HG03280 (cell line): ENCODE data around the gene STK33.

ENCODE experiments used
- ATAC-seq: cut with Tn5 transposase; IDR thresholded peaks from one replicate; pipeline ENCODE4 v1.9.1; 2021; ENCODE audit warnings: mild to moderate bottlenecking, moderate library complexity; ENCODE audit not compliant: unreplicated experiment

STK33 gene

DNA sequence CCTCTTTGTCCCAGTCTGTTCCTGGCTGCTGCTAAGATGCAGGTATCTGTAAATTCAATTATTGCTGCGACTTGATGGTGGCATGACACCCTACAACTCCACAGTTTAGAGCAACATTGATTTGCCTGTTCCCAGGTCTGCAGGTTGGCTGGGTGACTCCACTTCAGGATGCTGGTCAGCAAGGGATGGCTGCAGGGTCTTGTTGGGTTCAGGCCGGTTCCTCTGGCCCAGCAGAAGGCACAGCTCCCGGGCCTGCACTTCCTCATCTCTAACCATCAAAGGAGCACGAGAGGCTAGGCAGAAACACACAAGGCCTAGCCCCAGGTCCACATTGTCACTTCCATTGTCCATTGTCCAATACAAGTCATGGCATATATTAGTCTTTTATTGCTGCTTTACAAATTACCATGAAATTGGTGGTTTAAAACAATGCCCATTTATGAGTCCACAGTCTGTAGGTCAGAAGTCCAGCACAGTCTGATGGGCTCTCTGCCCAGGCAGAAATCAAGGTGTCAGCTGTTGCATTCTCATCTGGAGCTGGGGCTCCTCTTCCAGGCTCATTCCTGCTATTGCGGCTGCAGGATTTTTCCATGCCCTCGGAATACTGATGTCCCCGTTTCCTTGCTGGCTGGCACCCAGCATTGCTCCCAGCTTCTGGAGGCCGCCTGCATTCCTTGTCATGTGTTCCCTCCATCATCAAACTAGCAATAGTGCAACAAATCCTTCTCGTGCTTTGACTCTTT lies 233.8 kb downstream of the STK33 start:
- no peak for ATAC-seq

DNA sequence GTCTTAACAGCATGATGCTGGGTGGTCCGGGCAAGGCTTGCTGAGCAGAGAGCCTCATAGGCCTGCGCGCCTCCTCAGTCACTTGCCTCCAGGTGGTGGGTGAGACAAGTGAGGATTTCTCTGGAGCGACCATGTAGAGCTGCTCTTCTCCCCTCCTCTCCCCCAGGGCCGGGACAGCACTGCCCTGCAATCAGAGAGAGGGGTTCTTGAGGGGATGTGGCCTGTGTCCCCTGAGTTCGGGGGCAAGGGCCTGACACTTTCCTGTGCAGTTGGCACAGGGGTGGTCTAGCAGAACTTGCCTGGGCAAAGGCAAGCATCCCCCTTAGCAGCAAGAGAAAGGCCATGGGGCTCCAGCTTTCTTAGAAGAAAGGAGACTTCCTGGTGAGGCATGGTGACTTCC lies 234.5 kb downstream of the STK33 start:
- no peak for ATAC-seq

DNA sequence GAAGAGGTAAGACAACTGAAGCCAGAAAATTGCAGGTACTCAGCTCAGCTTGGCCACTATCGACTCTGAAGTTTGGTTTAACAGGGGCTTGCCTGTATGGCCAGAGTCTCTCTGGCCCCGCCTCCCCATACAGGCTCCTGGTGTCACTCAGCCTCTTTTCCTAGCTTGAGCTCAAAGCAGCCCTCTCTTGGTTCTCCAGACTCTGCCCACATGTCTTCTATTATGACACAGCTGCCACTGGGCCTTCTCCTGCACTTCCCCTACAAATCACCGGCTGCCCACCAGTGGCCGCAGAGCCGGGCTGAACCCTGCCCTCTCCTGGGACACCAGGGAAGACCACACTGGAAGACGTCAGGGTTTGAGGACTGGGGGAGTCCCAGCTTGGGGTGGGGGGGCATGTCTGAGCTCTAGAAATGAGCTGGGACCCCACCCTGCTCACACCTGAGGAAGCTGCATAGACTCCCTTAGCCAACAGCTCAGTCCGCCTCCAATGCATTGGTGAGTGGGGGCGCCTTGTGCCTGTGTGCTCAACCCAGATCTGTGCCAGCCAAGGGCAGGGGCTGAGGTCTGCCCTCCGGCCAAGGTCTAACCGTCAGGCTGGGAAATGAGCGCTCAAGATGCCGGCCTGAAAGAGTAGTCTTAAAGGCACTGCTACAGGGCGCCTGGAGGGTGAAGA lies 236.0 kb downstream of the STK33 start:
- ATAC-seq, result no peak

DNA sequence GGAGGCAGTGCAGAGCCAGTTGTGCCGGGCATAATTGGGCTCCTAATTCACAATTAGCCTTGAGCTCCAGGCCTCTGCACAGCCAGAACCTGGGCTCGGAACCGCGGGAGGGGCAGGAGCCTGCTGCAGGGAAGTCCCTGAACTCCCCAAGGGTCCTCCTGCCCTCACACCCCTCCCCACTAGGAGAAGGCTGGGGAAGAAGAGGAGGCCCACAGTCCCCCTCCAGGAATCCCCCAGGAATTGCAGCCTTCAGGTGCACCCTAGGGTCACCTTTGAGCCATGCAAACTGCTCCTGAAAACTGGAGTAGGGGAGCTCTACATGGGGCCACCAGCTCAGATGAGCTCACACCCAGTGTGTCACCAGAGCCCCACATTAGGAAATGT lies 236.5 kb downstream of the STK33 start:
- ATAC-seq, result no peak

DNA sequence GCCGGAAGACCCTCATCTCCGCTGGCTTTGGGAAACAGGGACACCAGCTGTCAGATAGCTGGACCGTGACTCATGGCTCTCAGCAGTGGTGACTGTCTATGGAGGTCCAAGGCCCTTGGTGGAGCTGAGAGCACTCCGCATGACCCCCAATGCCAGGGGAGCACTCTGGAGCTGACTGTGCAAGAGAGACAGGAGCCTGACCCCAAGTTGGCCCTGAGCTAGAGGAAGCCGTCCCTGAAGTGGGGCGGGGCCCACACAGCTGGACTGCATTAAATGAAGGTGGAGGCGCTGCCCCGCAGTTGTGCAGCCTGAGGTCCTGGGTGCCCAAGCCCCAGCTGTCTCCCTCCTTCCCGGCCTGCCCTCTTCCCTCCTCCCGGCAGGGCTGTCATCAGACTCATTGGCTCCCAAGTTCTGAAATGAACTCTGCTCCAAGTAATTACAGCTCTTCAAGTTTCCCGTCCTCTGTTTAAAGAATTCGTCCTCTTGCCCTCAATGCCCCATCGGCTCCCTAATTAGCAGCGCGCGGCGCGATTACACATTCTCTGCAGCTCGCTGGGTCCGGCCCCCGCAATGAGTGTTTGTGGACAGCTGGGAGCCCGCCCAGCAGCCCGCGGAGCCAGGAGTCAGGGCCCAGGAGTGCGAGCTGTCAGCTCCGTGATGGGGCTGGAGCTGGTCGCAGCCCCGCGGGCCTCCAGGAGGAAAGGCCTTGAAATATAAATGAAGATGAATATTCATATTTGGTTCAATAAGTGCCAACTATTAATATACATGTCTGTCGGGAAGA lies 237.1 kb downstream of the STK33 start:
- ATAC-seq, result no peak

DNA sequence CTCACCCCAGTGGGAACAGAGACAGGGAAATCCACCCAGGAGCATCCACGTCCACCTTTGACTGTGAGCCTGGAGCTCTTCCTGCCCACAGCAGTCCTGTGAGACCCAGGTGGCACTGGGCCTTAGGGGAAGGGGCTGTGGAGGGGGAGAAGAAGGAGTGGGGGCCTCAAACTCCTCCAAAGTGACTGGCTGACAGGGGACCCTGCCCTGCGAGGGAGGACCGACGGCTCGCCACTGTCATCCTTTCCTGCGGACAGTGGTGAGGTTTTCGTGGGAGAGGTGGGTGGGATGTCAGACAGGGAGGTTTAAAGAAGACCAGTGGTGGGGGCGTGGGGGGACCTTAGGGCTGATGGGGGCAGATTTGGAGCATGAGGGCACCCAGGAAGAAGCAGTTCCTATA lies 237.8 kb downstream of the STK33 start:
- ATAC-seq, result no peak

DNA sequence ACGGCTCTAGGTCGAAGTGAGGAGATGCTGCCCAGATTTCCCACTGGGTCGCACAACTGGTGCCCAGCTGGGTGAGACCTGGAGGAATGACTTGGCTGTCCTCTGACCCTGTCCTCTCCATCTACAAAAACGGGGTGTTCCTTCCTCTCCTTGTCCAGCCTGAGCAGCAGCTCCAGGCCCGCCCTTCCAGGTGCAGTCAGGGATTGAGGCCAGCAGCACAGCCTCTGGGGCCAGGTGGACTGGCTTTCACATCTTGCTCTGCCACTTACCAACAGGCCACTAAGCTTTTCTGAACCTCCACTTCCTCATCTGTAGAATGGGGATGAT lies 238.6 kb downstream of the STK33 start:
- no peak for ATAC-seq

DNA sequence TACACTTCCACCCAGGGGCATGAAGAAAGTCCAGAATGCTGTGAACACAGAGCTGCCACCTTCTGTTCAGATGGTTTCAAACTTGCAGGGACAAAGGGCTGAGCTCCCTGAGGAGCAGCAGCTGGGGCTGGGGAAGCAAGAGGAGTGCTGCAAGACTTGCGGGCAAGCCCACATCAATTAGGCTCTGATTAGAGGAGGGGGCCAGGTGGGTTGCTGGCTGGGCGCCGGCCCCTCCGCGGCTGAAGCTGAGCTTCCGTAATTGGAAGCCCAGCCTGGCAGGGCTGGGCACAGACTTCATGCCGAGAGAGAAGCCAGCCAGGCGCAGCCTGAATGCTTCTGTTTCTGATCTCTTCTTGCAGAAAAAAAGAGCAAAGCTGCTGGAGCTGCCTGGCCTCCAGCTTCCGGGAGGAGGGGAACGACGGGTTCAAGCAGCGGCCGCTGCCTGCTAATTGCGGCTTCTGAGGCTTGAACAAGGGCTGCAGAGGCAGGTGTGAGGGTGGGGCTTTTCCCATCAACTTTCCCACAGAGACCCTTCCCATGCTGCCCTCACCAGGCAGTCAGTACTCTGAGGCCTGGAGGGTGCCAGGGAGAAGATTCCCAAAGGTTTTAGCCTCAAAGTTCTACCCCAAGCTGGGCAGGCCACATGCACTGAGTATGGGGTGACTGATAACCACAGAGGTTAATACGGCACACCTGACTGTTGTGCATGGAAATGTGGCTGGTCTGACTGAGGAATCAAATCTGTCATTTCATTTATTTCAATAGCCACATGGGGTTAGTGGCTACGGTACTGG lies 239.2 kb downstream of the STK33 start:
- no peak for ATAC-seq

DNA sequence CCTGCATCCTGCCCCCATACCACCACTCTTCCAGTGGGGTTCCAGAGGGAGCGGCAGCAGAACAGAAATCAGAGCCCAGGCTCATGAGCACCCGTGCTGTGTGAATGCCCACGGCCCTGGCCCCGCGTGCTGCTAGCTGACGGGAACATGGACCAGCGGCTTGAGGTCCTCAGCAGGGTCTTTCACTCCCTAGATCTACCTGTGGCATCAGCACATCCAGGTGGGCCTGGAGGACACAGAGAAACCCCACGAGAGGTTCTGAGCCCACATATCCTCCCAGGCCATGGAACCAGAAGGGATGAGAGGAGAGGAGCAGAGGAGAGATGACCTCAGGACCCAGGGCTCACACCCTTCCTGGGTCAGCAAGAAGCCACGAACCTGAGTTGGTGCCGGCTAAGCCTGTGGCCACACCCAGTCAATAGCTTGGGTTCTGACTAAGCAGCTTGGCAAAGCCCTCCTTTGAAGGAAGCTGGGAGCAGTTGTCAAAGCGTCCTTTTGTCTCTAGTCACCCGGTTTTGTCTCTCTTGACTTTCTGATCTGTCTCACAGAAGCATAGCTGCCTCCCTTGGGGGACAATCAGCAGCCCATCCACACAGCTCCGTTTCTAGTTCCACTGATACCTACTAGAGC lies 241.0 kb downstream of the STK33 start:
- no peak for ATAC-seq

DNA sequence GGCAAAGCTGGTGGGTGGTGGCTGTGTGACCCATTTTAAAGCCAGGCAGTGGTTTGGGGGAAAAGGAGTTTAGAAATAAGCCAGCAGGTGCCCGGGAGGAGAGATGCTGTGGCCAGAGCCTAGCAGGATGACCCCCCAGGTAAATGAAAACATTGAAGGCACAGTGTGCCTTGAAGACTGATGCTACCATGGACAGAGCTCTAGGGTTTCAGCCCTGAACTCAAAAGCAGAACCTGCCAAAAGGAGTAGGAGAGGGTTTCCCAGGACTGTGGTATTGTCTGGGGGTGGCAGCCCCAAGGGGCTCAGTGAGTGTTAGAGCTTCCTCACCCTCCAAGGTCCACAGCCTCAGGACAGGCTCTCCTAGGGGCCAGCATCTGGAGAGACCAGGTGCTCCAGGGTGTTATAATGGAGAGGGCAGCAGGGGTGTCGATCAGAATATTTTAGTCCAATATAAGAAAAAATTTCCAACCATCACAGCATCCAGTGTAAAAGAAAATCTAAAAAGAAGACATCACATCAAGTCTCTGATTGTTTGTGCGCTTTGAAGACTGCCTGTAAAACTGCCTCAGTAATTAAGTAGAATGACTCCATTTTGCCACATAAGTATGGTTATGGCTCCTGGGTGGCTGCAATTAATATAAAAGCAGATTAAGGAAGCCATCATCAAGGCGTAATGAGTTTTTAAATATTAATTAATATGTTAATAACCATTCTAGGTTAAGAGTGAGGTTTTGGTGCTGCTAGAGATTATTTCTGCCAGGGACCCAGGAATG lies 241.7 kb downstream of the STK33 start:
- no peak for ATAC-seq

DNA sequence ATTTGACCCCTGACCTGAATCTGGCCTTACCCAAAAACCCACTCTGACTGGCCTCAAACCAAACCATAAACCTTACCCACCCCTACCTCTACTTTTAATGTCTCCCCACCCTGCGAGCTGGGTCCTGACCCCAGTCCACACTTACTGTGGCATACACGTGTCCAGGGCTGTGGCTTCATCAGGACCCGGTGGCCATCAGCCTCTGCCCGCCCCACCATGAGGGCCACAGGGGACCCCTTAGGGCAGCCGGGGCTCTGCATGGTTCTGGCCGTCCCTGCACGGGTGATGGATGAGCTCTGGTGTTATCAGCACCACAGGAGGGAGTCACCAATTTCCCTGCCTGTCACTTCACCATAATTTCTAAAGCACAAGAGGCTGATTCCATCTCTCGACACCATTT lies 242.8 kb downstream of the STK33 start:
- no peak for ATAC-seq

DNA sequence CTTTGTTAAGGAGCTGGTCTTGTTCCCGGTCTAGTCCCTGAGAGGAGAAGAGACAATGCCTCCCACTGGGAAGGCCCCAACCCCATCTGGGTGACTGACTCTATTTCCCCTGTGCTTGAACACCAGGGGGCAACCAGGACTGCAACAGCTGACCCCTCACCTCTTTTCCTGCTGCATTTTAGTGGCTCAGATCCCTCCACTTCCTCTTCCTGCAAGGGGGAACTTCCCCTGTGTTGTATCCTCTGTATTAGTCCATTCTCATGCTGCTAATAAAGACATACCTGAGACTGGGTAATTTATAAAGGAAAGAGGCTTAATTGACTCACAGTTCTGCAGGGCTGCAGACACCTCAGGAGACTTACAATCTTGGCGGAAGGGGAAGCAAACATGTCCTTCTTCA lies 246.1 kb downstream of the STK33 start:
- no peak for ATAC-seq

DNA sequence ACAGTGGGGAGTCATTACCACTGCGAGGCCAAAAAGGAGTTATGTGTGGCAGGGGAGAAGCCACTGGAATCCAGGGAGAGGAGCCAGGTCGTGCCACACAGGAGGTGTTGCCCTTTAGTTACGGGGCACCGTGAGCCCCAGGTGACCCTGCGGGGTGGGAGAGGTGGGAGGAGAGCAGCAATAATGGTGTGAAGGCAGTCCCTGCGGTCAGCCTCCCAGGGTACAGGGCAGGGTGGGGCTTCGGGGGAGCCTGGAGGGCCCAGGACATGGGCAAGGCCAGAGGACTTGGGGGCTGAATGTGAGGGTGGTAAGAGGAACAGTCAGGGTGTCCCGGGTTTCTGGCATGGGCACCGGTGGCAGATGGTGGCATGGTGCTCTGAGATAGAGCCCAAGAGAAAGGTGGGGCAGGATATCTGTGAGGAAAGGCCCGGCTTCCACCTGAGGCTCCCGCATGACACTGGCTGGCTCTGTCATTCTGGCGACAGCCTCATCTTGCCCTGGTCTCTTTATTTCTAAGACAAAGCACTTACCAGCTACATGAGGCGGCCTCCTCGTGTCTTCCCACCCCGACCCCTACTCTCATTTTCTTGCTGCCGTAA lies 247.8 kb downstream of the STK33 start:
- no peak for ATAC-seq

DNA sequence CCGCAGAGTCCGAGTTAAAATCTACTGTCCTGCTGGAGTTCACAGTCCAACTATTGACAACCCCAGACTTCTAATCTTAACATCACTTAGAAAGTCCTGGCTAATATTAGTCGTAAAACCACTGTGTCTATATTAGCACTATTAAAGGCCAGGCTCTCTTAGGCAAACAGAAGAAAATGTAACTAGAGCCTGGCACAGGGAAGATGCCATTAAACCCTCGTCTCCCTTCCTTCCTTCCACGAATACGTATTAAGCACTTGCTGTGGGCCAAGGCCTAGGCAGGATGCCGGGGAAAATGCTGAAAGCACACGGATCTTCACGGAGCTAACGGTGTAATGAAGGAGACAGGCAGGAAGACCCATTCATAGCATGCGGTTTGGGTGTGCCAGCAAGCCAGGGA lies 248.8 kb downstream of the STK33 start:
- no peak for ATAC-seq

DNA sequence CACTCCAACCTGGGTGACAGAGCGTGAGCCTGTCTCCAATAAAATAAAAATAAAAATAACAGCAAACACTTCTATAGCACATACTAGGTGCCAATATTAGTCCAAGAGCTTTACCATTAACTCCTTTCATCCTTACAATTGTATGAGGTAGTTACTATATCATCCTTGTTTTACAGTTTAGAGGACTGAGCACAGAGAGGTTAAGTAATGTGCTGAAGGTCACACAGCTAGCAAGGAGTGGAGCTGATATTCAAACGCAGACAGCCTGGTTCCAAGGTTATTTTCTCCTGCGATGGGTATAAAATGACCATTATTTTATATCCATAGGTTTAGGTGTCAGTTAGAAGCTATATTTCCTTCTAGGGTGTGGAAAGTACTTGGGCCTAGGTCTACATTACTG lies 249.7 kb downstream of the STK33 start:
- no peak for ATAC-seq

DNA sequence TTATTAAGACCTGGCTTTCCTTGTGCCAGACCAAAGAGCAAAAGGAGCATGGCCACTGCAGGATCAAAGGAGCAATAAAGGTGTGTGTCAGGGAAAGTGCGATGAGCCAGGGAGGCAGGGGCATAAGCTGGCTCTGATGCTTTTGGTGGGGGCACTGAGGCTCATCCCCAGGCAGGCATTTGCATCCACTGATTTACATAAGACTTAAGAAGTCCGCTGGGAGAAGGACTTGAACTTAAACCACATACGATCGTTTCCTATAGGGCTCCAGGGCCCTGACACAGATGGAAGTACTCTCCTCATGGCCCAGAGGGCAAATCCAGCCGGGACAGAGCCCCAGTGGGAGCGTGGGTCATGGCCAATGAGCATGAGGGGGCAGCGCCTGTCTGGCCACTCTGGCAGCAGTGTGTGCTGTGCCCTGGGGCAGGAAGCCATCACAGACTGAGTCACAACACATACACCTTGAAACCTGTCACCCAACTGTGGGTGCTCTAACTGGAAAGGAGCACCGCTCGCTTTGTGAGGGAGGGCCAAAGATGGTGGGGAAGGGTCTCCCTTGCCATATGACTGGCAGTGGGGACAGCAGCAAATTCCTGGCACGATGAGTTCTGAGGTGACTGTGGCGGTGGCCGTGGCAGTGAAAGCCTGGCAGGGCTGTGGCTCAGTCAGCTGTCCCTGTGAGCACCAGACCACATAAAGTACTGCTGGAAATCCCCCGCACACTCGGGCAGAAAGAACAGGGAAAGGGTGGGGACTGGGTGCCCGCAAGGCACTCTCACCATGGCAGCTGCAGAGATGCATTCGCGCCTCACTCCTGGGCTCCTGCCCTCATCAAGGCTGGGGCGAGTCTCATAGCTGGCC lies 251.0 kb downstream of the STK33 start:
- ATAC-seq, result no peak

DNA sequence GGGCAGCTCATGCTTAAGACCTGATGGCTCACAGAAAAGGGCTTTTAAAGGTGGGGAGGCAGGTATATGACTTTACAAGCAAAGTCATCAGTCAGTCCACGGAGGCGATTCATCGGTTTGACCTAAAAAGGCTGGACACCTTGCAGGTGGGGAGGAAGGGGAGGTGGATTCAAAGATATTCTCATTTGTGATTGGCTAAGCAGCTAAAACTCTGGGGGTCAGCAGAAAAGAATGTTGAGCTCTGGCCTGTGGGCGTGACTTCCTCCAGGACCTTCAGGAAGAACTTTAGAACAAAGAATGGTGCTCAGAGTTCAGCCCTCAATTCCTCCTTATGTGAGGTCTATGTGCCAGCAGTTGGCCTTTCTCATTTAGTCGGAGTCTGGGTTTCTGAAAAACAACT lies 252.0 kb downstream of the STK33 start:
- no peak for ATAC-seq
